Activated T-cell treated with anti-CD3 and anti-CD28 coated beads for 4 hours (primary cell): ENCODE results near the gene CDH3.

ENCODE experiments used
- DNase-seq: peaks from one replicate; pipeline ENCODE4 v3.0.0-alpha.2; 2020

CDH3 gene

DNA sequence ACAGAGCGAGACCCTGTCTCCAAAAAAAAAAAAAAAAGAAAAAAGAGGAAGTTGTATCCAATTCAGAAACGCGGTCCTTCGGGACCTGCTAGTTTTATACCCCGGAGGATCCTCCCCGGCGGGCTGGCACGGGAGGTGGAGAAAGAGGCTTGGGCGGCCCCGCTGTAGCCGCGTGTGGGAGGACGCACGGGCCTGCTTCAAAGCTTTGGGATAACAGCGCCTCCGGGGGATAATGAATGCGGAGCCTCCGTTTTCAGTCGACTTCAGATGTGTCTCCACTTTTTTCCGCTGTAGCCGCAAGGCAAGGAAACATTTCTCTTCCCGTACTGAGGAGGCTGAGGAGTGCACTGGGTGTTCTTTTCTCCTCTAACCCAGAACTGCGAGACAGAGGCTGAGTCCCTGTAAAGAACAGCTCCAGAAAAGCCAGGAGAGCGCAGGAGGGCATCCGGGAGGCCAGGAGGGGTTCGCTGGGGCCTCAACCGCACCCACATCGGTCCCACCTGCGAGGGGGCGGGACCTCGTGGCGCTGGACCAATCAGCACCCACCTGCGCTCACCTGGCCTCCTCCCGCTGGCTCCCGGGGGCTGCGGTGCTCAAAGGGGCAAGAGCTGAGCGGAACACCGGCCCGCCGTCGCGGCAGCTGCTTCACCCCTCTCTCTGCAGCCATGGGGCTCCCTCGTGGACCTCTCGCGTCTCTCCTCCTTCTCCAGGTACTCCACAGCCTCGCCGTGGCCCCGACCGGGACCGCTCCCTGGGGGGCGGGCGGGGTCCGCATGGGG lies at the start of gene CDH3:
Gene CDH3 (plus strand): TSS at position 596 of the 779 bp plus-strand sequence. CDS start 70 bp downstream, at position 666.
- DNase-seq, result peak; percentile 4

DNA sequence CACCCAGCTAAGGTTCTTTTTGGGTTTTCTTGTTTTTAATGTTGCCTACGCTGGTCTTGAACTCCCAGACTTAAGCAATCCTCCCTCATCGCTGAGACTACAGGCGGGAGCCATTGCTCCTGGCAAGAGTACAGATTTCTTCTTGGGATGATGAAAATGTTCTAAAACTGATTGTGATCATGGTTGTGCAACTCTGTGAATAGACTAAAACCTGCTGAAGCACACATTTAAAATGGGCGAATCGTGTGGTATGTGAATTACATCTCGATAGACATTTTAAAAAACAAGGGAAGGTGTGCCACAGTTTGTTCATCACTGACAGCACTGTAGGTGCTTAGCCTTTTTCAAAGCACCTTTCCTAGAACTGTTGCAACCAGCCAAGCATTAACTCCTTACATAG lies 48.8 kb upstream of the CDH3 start:
- no peak for DNase-seq

DNA sequence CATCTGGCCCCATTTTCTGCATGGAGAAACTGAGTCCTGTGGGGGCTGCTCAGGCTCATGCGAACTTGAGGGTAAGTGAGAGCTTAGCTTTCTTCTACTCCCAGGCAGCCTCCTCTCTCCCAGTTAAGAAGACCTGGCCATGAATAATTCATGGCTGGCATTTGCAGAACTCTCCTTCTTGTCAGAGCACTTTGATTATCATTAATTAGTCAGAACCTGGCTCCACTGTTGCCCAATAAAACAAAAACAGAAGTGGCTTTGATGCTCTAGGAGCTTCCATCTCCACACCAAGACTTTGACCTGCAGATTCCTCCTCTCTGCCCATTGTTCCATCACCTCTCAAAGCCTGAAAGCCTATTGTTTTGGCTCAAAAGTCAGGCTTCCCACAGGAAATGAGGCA lies 45.5 kb upstream of the CDH3 start:
- no peak for DNase-seq

DNA sequence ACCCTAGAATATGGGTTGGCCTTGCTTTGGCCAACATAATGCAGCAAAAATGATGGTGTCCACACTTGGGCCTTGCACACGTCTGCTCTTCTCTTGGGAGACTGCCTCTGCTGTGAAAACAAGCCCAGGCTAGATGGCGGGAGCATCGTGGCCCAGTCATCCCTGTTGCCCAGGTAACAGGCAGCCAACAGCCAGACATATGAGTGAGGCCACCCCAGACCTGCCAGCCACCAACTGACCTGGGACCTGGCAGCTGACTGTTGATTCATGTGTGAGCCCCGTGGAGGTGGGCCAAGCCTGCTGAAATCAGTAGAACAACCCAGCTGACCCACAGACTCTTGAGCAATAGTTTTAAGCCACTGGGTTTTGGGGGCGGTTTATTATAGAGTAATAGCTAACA lies 39.4 kb upstream of the CDH3 start:
- DNase-seq, result no peak

DNA sequence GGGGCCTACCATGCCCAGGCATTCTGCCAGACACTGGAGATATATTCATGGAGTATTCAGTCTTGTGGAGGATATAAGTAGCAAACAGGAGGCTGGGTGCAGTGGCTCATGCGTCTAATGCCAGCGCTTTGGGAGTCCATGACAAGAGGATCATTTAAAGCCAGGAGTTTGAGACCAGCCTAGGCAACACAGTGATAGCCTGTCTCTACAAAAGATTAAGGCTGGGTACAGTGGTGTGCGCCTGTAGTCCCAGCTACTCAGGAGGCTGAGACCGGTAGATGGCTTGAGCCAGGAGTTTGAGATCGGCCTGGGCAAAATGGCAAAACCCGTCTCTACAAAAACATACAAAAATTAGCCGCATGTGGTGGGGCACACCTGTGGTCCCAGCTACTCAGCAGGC lies 37.7 kb upstream of the CDH3 start:
- no peak for DNase-seq

DNA sequence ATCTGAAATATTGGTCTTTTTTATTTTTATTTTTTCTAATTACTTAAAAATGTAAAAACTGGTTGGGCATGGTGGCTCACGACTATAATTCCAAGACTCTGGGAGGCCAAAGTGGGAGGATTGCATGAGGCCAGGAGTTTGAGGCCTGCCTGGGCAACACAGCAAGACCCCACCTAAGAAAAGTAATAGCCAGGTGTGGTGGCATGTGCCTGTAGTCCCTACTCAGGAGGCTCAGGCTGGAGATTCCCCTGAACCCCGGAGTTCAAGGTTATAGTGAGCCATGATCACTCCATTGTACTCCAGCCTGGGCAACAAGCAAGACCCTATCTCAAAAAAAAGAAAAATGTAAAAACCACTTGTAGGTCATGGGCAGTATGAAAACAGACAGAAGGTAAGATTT lies 36.8 kb upstream of the CDH3 start:
- DNase-seq, result no peak

DNA sequence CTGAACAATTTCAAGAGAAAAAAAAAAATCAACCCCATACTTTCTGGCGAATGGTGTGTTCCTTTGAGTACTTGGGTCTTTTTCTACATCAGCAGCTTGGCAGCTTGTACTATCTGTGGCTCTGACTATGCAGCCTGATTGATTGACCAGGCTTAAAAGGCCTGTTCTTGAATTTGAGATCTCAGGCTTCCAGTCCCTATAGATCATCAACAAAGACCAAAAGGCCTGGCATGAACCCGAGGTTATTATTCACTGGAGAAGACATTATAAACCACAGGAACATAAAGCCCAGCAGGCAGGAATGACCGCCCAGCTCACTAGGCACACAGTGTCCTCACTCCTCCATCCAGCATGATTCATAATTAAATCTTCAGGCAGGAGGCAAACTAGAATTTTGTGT lies 32.1 kb upstream of the CDH3 start:
- DNase-seq, result no peak

DNA sequence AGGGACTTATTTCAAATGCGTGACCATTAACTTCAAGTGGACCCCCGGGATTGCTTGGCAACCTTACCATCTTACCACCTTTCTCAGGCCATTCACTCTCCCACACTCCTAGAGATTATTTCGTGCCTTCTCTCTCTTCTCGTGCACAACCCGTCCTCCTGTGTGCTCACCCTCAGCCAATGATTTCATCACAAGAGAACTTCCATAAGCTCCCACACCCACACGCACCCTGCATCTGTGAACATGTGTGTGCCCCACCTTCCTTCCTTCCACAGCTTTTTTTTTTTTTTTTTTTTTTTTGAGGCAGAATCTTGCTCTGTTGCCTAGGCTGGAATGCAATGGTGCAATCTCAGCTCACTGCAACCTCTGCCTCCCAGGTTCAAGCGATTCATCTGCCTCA lies 27.4 kb upstream of the CDH3 start:
- DNase-seq, result no peak

DNA sequence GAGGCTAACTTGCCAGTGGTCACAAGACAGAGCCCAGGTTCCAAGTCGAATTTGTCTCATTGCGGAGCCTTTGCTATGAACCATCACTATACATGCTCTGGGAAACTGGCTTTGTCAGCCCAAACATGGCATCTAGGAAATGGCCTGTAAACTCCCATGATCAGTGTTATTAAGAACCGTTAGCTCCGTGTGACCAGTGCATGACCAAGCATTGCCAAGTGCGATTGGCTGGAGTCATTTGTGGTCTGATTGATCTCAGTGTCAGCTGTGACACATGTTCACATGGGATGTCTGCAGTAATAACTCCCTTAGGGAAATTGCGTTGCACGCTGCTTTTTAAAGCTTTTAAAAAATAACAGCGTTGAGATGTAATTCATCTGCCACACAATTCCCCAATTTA lies 18.6 kb upstream of the CDH3 start:
- no peak for DNase-seq

DNA sequence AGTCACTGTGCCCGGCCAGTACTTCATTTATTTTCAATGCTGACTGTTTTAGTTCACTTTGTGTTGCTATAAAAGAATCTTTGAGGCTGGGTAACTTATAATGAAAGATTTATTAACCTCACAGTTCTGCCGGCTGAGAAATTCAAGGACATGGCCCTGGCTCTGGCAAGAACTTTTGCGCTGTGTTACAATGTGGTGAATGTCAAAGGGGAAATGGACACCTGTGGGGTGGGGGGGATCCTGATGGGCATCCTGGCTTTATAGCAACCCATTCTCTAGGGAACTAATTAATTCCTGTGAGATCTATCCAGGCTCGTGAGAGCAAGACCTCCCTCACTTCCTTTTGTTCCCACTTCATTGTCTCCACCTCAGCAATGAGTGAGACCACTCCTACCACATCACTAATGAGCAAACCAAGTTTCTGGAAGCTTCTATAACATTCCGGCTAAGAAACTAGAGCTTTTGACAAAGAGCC lies 17.1 kb upstream of the CDH3 start:
- no peak for DNase-seq

DNA sequence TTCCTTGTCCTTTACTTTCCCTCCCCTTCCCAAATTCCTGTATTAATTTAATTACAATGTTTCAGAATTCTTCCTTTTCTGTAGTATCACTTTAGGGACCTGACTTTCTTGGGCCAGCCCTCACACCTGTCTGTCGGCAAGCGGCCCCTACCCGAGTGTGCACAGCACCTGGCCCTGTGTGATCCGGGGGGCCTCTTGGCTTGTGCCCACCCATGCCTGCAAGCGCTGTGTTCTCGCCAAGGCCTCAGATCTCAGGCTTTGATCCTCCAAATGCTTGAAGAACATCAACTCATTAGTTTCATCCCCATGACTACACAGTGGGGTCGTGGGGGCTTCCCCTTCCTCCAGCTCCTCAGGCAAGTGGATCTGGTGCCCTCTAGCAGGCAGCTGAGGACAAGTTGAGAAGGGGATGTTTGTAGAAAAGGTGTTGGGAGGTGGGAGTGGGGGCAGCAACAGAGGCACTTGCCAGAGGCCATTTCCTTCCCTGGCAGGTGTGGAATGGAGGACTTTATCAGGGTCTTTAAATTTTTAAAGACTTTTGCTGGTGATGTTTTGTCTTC lies 15.7 kb upstream of the CDH3 start:
- no peak for DNase-seq

DNA sequence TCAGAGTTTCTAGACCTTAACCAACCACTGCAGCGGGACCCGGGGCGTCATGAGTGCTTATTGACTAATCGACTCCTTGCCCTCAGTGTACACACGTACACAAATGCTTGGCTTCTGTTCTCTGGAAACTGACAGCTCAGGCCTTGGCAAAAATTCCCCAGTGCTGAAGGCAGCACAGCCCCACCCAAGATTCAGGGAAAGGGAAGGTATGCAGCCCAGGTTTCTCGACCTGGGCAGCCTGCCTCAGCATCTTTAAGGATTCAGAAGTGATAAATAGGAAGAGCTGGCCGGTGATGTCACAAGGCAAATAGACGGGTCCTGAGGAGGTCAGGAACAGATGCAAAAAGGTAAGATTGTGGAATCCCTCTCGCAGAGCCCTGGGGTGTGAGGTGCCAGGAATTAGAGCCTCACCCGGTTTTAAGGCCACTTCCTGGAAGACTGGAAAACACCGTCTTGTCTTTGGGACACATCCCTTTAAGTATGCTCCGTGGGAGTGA lies 9.0 kb upstream of the CDH3 start:
- no peak for DNase-seq

DNA sequence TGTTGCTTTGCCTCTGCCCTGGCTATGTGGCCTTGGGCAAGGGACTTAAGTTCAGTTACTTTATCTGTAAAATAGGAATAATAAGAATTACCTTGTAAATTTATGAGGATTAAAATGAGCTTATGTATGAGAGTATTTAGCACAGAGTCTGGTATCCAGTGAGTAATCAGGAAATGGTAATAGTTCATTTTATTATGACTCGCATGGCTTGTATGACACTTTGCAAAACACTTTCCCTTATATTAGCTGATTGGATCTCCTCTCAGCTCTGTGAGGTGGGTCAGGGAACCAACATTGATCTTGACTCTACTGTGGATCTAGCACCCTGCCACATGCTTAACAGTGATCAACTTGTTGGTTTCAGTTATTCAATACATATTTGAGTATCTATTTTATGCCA lies 8.3 kb upstream of the CDH3 start:
- DNase-seq, result no peak

DNA sequence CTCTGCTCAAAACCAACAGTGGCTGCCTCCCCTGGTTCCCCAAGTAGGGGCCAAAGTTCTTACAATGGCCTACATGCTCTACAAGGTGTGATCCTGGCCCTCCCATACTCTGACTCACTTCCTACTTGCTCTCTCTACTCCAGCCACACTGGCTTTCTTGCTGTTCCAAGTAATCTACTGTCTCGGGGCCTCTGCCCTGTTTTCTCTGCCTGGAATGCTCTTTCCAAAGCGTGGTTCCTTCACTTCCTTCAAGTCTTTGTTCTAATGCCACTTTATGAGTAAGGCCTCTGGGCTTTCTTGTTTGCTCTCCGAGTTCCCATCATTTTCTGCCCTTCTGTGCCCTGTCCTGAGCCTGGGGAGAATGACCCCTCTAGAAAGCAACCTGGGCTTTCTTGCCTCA lies 4.1 kb upstream of the CDH3 start:
- no peak for DNase-seq

DNA sequence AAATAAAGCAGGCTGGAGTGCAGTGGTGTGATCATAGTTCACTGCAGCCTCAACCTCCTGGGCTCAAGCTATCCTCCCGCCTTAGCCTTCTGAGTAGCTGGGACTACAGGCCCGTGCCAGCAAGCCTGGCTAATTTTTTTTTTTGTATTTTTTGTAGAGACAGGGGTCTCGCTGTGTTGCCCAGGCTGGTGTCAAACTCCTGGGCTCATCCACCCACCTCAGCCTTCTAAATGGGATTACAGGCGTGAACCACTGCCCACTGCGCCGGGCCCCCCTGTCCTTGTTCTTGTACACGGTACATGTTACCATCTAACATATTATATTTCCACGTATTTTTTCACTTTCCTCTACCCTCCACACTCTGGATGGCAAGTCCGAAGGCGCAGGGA lies 3.1 kb upstream of the CDH3 start:
- DNase-seq, result no peak

DNA sequence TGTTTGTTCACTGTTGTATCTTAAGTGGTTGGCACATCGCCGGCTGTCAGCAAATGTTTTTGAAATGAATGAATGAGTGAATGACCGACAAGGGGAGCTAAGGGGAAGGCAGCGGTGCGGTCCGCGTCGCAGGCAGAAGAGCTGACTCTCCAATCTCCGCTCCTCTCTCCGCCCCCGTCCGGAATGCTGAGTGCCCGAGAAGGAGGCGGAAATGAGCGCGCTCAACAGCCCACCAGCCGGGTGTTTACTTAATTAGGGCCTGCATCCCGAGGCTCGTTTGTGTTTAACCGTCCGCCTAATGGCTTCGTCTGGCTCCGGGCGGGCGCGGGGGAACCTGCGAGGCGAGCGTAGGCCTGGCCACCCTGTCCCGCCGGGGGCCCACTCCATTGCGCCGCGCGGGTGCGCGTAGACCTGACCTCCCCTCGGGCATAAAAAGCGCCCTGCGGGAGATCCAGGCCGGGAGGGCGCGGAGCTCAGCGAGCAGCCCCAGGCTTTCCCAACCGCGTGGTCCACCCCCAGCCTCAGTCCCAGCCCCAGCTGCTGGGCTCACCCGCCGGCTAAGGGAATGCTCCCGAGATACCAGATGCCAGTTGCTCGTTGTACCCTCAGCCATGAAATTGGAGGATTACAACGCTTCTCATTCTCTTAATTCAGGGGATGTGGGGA lies 2.5 kb upstream of the CDH3 start:
- no peak for DNase-seq

DNA sequence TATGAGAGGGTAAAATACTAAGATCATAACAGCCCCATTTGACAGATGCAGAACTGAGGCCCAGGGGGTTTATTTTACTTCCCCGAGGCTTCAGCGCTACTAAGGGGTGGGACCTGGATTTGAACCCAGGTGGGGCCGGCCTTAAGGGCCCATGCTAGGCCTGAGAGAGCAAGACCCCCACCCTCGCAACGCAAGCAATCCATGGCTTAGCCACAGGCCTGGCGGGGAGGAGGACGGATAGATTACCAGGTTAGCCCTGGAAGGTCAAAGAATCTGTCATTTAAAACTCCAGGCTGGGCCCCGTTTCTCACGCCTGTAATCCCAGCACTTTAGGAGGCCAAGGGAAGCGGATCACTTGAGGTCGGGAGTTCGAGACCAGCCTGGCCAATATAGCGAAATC lies 1.9 kb upstream of the CDH3 start:
- DNase-seq, result no peak

DNA sequence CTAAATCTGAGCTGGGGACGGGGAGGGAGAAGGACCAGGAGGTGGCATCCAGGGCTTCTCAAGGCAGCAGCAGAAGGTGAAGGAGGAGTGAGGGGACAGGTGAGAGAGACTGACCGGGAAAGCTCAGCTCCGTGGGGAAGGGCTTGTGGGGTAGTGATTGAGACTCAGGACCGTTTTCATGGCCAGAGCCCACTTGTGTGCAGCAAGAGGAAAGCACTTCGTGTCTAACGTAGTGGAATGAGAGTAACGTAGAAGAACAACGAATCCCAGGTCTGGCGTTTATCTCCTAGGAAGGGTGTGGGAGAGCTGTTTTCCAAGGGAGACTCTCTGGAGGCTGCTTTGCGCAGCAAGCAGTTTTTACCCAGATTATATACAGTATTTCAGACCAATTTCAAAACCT lies 1.3 kb upstream of the CDH3 start:
- no peak for DNase-seq

DNA sequence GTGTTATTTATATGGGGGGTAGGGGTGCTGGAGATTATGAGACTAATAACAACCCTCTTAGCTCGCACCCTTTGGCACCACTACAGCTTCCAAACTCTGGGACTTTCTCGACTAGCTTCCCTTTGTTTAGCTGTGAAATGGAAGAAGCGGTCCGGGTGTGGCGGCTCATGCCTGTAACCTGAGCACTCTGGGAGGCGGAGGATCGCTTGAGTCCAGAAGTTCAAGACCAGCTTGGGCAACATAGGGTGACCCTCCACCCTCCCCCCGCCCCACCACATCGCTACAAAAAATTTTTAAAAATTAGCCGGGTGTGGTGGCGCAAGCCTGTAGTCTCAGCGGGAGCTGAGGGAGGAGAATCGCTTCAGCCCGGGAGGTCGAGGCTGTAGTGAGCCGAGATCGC lies 814 bp upstream of the CDH3 start:
- no peak for DNase-seq

DNA sequence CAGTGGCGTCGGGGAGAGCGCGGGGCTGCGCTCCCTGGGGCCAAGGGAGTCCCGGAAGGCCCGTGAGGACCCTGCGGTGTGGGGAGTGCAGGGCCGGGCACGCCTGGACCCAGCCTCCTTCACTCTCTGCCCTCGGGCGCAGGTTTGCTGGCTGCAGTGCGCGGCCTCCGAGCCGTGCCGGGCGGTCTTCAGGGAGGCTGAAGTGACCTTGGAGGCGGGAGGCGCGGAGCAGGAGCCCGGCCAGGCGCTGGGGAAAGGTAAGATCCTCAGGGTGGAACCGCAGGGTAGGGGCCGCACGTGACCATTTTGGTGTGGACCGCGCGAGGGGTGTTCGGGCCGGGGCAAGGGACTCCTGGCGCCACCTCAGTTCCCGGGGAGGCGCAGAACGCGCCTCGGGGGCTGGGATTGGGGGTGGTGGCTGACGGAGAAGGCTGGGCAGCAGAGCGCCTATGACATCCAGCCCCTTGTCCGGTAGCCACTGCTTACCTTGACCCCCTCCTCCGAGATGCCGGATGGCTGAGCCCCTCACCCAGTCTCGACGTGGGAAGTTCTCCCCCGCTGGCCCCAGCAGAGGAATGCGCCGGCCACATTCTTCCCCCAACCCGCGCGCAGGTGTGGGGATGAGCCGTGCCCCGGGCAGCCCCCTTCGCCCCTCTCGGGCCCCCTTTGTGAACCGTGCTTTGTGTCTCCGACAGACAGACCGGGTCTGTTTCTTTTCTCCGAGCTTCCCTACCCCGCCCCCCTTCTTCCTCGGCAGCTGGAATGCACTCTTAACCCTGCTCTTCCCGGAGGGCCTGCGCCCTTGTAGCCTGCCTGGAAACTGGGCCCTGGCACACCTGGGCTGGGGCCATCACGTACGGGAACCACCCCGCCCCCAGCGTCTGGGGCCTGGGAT lies 631 bp downstream of the CDH3 start:
- DNase-seq, result no peak

DNA sequence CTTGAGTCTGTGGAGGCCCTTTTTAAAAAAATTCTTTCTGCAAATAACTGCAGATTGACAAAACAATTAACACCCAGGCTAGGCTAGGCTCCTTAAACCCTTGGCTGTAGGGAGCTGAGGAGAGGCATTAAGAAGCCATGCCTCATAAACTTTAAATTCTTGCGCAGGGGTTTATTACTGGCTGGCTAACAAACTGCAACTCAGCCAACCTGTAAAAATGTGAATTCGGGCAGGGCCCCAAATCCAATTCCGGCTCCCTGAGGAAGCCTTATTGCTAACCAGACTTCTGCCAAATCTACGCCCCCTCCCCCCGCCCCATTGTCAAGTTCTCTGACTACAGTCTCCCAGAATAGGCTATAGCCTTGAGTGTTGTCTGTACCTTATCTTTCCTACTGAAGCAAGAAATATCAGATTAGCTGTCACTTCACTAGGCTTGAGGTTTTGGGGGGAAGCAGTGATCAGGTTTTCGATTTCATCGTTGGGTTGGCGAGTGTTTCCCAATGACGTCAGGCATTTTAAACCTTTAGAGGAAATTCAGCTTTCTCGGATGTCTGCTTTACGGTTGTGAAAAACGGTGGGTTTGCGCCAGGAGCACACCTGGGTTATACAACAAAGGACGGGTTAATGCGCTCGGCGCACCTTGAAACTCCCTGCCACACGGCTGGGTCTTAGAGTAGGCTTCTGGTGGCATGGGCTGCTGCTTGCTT lies 2.0 kb downstream of the CDH3 start:
- DNase-seq, result no peak

DNA sequence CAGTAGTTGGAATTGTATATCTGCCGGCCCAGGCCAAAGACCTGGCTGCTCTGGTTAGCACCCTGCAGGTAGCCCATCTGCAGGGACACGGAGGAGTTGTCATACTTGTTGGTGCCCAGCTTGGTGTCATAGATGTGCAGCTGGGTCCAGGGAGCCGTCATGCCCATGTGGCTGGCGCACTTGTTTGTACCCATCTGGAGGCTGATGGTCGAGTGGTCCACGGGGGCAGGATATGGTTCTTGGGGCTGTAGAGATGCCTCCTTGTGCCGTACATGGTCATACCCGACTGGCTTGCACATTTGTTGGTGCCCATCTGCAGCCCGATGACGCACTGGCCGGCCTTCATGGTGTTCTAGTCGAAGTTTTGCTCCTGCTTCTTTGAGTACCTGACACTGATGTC lies 6.0 kb downstream of the CDH3 start:
- DNase-seq, result no peak

DNA sequence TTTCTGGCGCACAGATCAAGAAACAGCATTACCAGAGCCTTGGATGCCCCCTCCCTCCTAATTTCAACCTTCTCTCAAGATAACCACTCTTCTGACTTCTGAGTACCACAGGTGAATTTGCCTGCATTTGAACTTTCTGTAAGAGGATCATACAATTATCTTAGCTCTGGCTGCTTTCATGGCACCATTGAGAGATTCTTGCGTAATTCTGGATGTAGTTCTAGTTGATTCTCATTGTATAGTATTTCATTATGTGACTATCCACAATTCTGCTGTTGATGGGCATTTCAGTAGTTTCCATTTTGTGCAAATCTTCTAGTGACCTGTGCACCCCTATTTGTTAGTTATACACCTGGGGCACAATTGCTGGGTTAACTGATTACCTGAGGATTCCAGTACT lies 7.5 kb downstream of the CDH3 start:
- no peak for DNase-seq
